Neural crest cell (in vitro differentiated cells): ENCODE data around the gene NFIC. TPM values are rescaled to one million over a fixed set of nuclear protein-coding genes. Genes with fewer than 3 reads are reported as not detected.

Source experiments
- DNase-seq: peaks from one replicate; pipeline ENCODE4 v3.0.0; 2021; ENCODE audit warnings: low read depth, mixed read lengths, low spot score
- H3K27ac Mint-ChIP-seq: one replicate; pipeline ENCODE4 v1.8.0; 2021; ENCODE audit warnings: mild to moderate bottlenecking, mixed read lengths; ENCODE audit not compliant: unreplicated experiment
- H3K27me3 Mint-ChIP-seq: 2 replicates; pipeline ENCODE4 v1.8.0; 2021; ENCODE audit warnings: low read depth, mild to moderate bottlenecking, mixed read lengths
- H3K36me3 Mint-ChIP-seq: 2 replicates; pipeline ENCODE4 v1.8.0; 2021; ENCODE audit warnings: low read depth, mild to moderate bottlenecking, mixed read lengths
- H3K4me1 Mint-ChIP-seq: 2 replicates; pipeline ENCODE4 v1.8.0; 2021; ENCODE audit warnings: mixed read lengths
- H3K4me3 Mint-ChIP-seq: one replicate; pipeline ENCODE4 v1.8.0; 2021; ENCODE audit warnings: mild to moderate bottlenecking, mixed read lengths
- H3K9me3 Mint-ChIP-seq: 2 replicates; pipeline ENCODE4 v1.8.0; 2021; ENCODE audit warnings: mixed read lengths
- total RNA-seq: library from RNA; stranded (reverse); gene quantifications from 2 replicates; pipeline ENCODE4 v1.2.1, GENCODE V29; 2021
- TF ChIP-seq, protein P1 (sequence below): fragments of 200-600 bp; sonication (generic); conservative IDR thresholded peaks from 2 replicates; pipeline ENCODE4 v1.5.0; 2021; ENCODE audit warnings: antibody characterized with exemption, mild to moderate bottlenecking

The NFIC gene
- total RNA-seq, 1 donor from 2014 or later: 4.1 TPM

DNA sequence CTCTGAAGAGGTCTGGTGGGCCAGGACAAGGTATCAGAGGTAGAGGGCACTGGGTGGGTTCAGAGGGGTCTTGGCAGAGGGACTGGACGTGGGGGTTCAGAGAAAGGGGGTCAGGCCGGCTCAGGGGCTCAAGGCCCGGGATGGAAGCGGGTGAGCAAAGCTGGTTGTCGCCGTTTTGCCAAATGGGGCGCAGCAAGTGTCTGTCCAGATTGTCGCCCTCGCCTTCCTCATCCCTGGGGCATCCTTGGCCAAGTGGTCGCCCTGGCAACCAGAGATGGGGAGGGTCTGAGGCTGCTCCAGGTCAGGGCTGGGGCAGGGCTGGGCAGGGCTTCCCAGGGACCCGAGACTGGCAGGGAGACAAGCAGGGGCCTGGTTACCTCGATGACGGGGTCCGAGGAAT lies 127.3 kb downstream of the NFIC start:
- no peaks in the 10 kb centered on the region for H3K27me3 Mint-ChIP-seq
- H3K9me3 Mint-ChIP-seq: no peaks in the 10 kb centered on the region
- DNase-seq: no peak
- peaks cover 5% of the 10 kb centered on the region for H3K36me3 Mint-ChIP-seq
- no peak overlapping the region for H3K27ac Mint-ChIP-seq
- TF ChIP-seq, protein P1, sequence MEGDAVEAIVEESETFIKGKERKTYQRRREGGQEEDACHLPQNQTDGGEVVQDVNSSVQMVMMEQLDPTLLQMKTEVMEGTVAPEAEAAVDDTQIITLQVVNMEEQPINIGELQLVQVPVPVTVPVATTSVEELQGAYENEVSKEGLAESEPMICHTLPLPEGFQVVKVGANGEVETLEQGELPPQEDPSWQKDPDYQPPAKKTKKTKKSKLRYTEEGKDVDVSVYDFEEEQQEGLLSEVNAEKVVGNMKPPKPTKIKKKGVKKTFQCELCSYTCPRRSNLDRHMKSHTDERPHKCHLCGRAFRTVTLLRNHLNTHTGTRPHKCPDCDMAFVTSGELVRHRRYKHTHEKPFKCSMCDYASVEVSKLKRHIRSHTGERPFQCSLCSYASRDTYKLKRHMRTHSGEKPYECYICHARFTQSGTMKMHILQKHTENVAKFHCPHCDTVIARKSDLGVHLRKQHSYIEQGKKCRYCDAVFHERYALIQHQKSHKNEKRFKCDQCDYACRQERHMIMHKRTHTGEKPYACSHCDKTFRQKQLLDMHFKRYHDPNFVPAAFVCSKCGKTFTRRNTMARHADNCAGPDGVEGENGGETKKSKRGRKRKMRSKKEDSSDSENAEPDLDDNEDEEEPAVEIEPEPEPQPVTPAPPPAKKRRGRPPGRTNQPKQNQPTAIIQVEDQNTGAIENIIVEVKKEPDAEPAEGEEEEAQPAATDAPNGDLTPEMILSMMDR: no peak
- no peak overlapping the region for H3K4me3 Mint-ChIP-seq
- H3K4me1 Mint-ChIP-seq: no peaks in the 10 kb centered on the region

DNA sequence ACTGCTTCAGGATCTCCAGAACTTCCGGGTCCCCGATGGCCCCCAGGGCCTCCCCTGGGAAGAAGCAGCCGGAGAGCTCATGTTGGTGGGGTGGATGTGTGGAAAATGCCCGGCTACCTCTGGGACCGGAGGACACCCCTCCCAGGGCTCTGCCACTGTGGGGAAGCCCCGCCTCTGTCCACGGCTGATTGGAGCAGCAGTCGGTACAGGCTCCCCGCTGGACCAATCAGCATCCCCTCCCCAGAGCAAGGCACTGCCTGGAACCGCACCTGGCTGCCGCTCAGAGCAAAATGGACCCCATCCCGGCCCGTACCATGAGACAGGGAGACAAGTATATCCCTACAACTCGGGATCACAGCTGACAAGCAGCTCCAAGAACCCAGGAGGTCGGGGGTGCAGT lies 127.7 kb downstream of the NFIC start:
- H3K4me3 Mint-ChIP-seq: no peak overlapping the region
- no peak for DNase-seq
- TF ChIP-seq, protein P1: no peak
- H3K27ac Mint-ChIP-seq: no peak overlapping the region
- H3K27me3 Mint-ChIP-seq: no peaks in the 10 kb centered on the region
- H3K4me1 Mint-ChIP-seq: peaks cover under 1% of the 10 kb centered on the region
- no peaks in the 10 kb centered on the region for H3K9me3 Mint-ChIP-seq
- peaks cover 5% of the 10 kb centered on the region for H3K36me3 Mint-ChIP-seq

DNA sequence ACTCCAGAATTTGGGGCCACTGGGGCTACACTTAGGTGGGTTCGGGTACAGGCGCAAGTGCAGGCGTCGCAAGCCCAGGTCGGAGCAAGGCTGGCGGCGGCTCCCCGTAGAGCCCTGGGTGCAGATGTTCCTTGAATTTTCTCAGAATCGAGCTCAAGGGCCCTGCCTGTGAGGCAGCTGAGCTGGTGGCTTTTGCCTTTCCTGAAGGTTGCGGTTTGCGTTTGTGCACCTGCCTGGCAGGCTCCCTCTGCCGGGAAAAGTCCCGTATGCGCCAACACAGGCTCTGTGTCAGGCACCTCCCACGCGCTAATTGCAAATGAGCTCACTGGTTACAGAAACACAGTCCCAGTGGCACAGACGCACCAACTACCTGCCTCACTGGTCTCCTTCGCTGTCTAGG lies 128.2 kb downstream of the NFIC start:
- Mint-ChIP-seq H3K9me3 (no peaks in the 10 kb centered on the region), H3K27me3 (no peaks in the 10 kb centered on the region), H3K27ac (no peak overlapping the region), H3K4me3 (no peak overlapping the region), H3K36me3 (peaks cover 5% of the 10 kb centered on the region), H3K4me1 (peaks cover 3% of the 10 kb centered on the region)
- DNase-seq: no peak
- TF ChIP-seq, protein P1: no peak

DNA sequence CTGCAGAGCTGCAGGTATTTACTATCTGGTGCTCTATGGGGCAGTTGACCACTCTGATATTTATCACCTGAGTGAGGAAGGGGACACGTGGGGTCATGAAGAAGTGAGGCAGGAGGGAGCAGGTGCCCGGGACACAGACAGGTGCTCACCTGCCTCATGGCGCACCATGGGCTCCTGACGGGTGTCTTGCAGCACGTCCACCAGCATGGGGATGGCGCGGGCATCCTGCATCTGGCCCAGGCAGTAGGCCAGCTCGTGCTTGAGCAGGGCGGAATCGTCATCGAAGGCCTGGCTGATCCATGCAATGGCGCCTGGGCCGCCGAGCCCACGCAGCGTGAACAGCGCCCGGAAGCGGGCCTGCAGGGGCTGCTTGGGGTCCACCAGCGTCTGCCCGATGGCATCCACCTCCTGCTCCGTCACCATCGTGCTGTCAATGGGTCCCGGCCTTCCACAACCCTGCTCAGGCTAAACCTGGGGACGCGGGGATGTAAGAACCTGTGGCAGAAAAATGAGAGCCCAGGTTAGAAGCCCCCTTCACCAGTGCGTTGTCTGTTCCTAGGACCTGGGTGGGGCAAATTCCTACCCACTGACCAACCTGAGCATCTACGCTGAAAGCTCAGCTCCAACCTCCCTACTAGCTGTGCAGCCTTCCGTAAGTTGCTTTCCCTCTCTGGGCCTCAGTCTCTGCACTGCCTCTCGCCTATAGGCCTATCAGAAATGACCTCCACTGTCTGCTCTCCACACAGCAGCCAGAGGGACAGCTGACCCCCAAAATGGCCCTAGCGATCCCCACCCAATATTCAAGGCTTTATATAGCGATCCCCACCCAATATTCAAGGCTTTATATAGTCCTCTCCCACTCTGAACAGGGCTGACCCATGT lies 130.2 kb downstream of the NFIC start:
- Mint-ChIP-seq H3K27me3 (no peaks in the 10 kb centered on the region), H3K4me3 (peak overlapping the region; percentile 56), H3K9me3 (no peaks in the 10 kb centered on the region), H3K36me3 (peaks cover 5% of the 10 kb centered on the region), H3K27ac (no peak overlapping the region), H3K4me1 (peaks cover 8% of the 10 kb centered on the region)
- DNase-seq: no peak
- TF ChIP-seq, protein P1: no peak

DNA sequence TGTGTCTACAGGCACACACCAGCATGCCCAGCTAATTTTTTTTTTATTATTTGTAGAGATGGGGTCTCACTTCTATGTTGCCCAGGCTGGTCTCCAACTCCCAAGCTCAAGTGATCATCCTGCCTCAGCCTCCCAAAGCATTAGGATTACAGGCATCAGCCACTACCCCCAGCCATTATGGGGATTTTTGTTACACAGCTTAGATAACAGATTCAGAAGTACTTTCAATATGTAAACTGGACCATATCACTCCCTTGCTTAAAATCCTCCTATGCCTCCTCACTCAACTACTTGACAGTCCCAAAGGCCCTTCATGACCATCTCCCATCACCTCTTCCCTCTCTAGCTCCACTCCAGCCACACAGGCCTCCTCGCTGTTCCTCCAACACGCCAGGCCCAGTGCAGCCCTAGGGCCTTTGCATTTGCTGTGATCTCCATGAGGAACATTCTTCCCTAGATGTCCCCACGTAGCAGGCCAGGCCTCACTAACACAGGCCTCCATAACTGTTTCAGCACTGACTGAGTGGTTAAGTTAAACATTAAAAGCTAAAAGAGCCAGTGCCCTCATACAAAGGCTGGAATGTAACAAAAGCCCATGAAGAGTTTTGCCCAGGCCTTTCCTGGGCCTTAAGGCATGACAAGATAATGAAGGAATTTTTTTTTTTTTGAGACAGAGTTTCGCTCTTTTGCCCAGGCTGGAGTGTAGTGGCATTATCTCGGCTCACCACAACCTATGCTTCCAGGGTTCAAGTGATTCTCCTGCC lies 131.6 kb downstream of the NFIC start:
- Mint-ChIP-seq H3K27ac (peak overlapping the region; percentile 89), H3K36me3 (peaks cover 3% of the 10 kb centered on the region), H3K9me3 (no peaks in the 10 kb centered on the region), H3K4me3 (peak overlapping the region; percentile 75), H3K4me1 (peaks cover 8% of the 10 kb centered on the region), H3K27me3 (no peaks in the 10 kb centered on the region)
- TF ChIP-seq, protein P1: no peak
- DNase-seq: no peak
